Tibial nerve (tissue), 4 donors: Measurements from ENCODE around the gene ANKRD27. TPM values are rescaled to one million over a fixed set of nuclear protein-coding genes. Genes with fewer than 3 reads are reported as not detected.
"Not testable (repeated sequence)": the region's sequence is repeated elsewhere in the genome, so short reads cannot be mapped to it uniquely, and the experiment has no call there.

Experiments
- DNase-seq, 2 donors: peaks; one replicate each; pipeline ENCODE4 v3.0.0-alpha.2; 2019; ENCODE audit warnings: low spot score in 2 of 2
- H3K27ac ChIP-seq, 4 donors: fragments of 200-600 bp; sonication (generic) in 3 of 4; one replicate each; pipeline ENCODE4 v1.5.1; 2017 to 2019; ENCODE audit warnings: mild to moderate bottlenecking in 1 of 4
- H3K27me3 ChIP-seq, 2 donors: fragments of 200-600 bp; sonication (generic) in 1 of 2; one replicate each; pipeline versions ENCODE4 v1.5.1 to v1.6.0; 2017 to 2019
- H3K36me3 ChIP-seq, 3 donors: fragments of 200-600 bp; sonication (generic); one replicate each; pipeline ENCODE4 v1.5.1; 2018 to 2019
- H3K4me1 ChIP-seq, 4 donors: fragments of 200-600 bp; sonication (generic) in 3 of 4; one replicate each; pipeline ENCODE4 v1.5.1; 2017 to 2019
- H3K4me3 ChIP-seq, 4 donors: fragments of 200-600 bp; sonication (generic) in 3 of 4; one replicate each; pipeline ENCODE4 v1.5.1; 2017 to 2019; ENCODE audit warnings: mild to moderate bottlenecking in 1 of 4, moderate library complexity in 1 of 4
- H3K9me3 ChIP-seq, 4 donors: fragments of 200-600 bp; sonication (generic) in 3 of 4; one replicate each; pipeline ENCODE4 v1.5.1; 2017 to 2019
- EP300 ChIP-seq, 2 donors: sonication (generic); formaldehyde crosslinking; IDR thresholded peaks; one replicate each; pipeline ENCODE4 v1.6.1; 2017; ENCODE audit warnings: antibody characterized with exemption in 2 of 2, mild to moderate bottlenecking in 1 of 2
- POLR2A ChIP-seq, 2 donors: fragments of 450-650 bp; IDR thresholded peaks; one replicate each; pipeline ENCODE4 v1.6.1; 2017; ENCODE audit warnings: antibody characterized with exemption in 2 of 2, mild to moderate bottlenecking in 2 of 2, moderate library complexity in 2 of 2
- WGBS, 2 donors: methylation state at CpG; one replicate each; pipeline ENCODE4 v1.1.5; 2018; 5-methylcytosine and 5-hydroxymethylcytosine counted together
- total RNA-seq, 4 donors: library from RNA; depleted of rRNA; stranded (reverse); fragments of >200 nt; gene quantifications; one replicate each; pipeline ENCODE4 v1.1.0, GENCODE V29; 2016
- TF ChIP-seq, protein P1 (sequence below), 5 experiments: fragments of 200-600 bp in 3 of 5; fragments of 450-650 bp in 2 of 5; sonication (generic) in 3 of 5; IDR thresholded peaks; one replicate each; pipeline ENCODE4 v1.5.1; 2016 to 2019; ENCODE audit warnings: antibody characterized with exemption in 5 of 5, mild to moderate bottlenecking in 3 of 5, moderate library complexity in 2 of 5

ANKRD27 gene
- total RNA-seq, 4 donors from 2014 or later = 13.7 to 28.6 (median 23.5) TPM

DNA sequence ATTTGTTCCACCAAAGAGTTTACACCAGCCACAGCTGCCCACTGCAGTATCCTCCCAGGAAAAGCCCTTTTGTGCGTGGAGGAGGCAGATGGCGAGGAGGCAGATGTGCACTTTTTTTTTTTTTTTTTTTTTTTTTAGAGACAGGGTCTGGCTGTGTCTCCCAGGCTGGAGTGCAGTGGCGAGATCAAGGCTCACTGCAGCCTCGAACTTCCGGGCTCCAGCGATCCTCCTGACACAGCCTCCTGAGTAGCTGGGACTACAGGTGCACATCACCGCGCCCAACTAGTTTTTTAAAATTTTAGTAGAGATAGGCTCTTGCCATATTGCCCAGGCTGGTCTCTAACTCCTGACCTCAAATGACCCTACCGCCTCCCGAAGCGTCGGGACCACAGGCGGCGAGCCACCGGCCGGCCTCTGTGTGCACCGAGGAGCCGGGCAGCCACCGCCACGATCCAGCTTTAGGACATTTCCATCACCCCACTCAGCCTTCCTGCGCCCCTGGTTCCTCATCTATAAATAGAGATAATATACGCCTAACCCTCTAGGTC lies 94.6 kb downstream of the ANKRD27 start:
- H3K9me3 ChIP-seq = no peaks in the 10 kb centered on the region
- peaks cover 0 to 28% (median 0%) of the 10 kb centered on the region in 3 donors for H3K36me3 ChIP-seq
- H3K4me1 ChIP-seq = peaks cover 0 to 28% (median 7%) of the 10 kb centered on the region in 4 donors
- H3K4me3 ChIP-seq = peak overlapping the region; percentile 48 to 99 (median 80)
- 16 to 18% methylated on average over 21 to 22 of the region's 22 CpGs for WGBS, 2 donors
- no peak for DNase-seq
- H3K27me3 ChIP-seq = no peaks in the 10 kb centered on the region
- no peak for TF ChIP-seq EP300 (IDR thresholded peaks at IDR 0.05)
- TF ChIP-seq, protein P1, sequence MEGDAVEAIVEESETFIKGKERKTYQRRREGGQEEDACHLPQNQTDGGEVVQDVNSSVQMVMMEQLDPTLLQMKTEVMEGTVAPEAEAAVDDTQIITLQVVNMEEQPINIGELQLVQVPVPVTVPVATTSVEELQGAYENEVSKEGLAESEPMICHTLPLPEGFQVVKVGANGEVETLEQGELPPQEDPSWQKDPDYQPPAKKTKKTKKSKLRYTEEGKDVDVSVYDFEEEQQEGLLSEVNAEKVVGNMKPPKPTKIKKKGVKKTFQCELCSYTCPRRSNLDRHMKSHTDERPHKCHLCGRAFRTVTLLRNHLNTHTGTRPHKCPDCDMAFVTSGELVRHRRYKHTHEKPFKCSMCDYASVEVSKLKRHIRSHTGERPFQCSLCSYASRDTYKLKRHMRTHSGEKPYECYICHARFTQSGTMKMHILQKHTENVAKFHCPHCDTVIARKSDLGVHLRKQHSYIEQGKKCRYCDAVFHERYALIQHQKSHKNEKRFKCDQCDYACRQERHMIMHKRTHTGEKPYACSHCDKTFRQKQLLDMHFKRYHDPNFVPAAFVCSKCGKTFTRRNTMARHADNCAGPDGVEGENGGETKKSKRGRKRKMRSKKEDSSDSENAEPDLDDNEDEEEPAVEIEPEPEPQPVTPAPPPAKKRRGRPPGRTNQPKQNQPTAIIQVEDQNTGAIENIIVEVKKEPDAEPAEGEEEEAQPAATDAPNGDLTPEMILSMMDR (IDR thresholded peaks at IDR 0.05) = no peak
- TF ChIP-seq POLR2A (IDR thresholded peaks at IDR 0.05) = no peak
- peak overlapping the region in 3 of 4 donors; percentile 69 to 92 (median 92) for H3K27ac ChIP-seq

DNA sequence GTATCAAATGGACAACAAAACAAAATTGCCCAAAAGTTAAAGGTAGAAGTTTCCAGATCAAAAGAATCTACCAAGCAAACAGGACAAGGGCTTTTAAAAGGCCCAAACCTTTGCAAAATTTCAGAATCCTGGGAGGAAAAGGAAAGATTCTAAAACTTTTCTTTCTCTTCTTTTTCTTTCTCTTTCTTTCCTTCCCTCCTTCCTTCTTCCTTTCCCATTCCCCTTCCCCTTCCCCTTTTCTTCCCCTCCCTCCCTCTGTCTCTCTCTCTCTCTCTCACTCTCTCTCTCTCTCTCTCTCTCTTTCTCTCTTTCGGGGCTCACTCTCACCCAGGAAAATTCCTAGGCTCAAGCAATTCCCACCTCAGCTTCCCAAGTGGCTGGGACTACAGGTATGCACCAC lies 98.2 kb downstream of the ANKRD27 start:
- Histone ChIP-seq H3K27ac (no peak overlapping the region), H3K27me3 (no peaks in the 10 kb centered on the region), H3K9me3 (no peaks in the 10 kb centered on the region), H3K4me3 (no peak overlapping the region), H3K36me3 (no peaks in the 10 kb centered on the region), H3K4me1 (peaks cover 0 to 9% (median under 1%) of the 10 kb centered on the region in 4 donors)
- no peak for DNase-seq
- WGBS, 2 donors = 65 to 90% methylated on average over 1 of the region's 1 CpG
- TF ChIP-seq POLR2A (IDR thresholded peaks at IDR 0.05) = no peak
- no peak for TF ChIP-seq EP300 (IDR thresholded peaks at IDR 0.05)
- TF ChIP-seq, protein P1 (IDR thresholded peaks at IDR 0.05) = no peak

DNA sequence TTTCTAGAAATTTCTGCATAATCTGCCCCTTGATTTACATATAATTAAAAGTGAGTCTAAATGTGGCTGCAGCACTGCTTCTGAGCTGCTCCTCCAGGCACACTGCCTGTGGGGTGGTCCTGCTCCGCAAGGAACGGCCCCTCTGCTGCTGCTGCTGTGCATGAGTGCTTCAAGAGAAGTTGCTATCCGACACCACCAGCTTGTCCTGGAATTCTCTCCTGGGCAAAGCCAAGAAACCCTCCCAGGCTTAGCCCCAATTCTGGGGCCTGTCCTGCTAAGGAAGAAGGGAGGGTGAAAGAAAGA lies 101.5 kb downstream of the ANKRD27 start:
- no peak overlapping the region for H3K4me3 ChIP-seq
- TF ChIP-seq POLR2A (IDR thresholded peaks at IDR 0.05) = no peak
- TF ChIP-seq, protein P1 (IDR thresholded peaks at IDR 0.05) = no peak
- TF ChIP-seq EP300 (IDR thresholded peaks at IDR 0.05) = no peak
- H3K9me3 ChIP-seq = no peaks in the 10 kb centered on the region
- H3K36me3 ChIP-seq = no peaks in the 10 kb centered on the region
- H3K27me3 ChIP-seq = peaks cover 0 to 10% of the 10 kb centered on the region in 2 donors
- H3K4me1 ChIP-seq = no peaks in the 10 kb centered on the region
- H3K27ac ChIP-seq = no peak overlapping the region
- WGBS, 2 donors = 58 to 69% methylated on average over 2 to 3 of the region's 3 CpGs
- DNase-seq = no peak

DNA sequence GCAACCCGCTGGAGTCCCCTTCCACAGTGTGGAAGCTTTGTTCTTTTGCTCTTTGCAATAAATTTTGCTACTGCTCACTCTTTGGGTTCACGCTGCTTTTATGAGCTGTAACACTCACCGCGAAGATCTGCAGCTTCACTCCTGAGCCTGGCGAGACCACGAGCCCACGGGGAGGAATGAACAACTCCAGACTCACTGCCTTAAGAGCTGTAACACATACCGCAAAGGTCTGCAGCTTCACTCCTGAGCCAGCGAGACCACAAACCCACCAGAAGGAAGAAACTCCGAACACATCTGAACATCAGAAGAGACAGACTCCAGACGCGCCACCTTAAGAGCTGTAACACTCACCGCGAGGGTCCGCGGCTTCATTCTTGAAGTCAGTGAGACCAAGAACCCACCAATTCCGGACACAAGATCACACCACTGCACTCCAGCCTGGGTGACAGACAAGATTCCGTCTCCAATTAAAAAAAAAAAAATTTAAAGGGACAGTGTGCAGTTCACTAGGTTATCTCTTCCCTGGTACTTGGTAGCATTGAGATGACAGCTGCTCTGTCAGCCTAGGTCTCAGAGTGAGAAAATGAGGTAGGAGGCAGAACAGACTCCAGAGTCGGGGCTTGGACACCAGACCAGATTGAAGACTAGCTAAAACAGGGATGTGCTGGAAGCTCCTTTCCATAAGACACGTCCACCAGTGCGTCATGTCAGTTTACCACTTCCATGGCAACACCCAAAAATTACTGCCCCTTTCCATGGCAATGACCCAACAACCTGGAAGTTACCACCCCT lies 102.1 kb downstream of the ANKRD27 start:
- not testable (repeated sequence) for H3K4me3 ChIP-seq, DNase-seq, H3K4me1 ChIP-seq, H3K36me3 ChIP-seq, H3K9me3 ChIP-seq, H3K27ac ChIP-seq
- H3K27me3 ChIP-seq = peaks cover 0 to 15% of the 10 kb centered on the region in 2 donors
- 65 to 74% methylated on average over 21 of the region's 21 CpGs for WGBS, 2 donors

DNA sequence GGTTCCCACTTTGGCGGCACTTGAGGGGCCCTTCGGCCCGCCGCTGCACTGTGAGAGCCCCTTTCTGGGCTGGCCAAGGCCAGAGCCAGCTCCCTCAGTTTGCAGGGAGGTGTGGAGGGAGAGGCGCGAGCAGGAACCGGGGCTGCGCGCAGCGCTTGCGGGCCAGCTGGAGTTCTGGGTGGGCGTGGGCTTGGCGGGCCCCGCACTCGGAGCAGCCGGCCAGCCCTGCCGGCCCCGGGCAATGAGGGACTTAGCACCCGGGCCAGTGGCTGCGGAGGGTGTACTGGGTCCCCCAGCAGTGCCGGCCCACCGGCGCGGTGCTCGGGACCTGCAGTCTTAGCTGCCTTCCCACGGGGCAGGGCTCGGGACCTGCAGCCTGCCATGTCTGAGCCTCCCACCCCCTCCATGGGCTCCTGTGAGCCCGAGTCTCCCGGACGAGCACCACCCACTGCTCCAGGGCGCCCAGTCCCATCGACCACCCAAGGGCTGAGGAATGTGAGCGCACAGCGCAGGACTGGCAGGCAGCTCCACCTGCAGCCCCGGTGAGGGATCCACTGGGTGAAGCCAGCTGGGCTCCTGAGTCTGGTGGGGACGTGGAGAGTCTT lies 103.4 kb downstream of the ANKRD27 start:
- 77 to 87% methylated on average over 6 to 24 of the region's 36 CpGs for WGBS, 2 donors
- H3K27me3 ChIP-seq = peaks cover 0 to 25% of the 10 kb centered on the region in 2 donors
- not testable (repeated sequence) for H3K4me3 ChIP-seq, H3K4me1 ChIP-seq, H3K36me3 ChIP-seq, DNase-seq, H3K27ac ChIP-seq, H3K9me3 ChIP-seq
